Bone marrow (tissue), 2 donors: Measurements from ENCODE around the gene CTNND2.

Experiments used
- DNase-seq, 2 donors: peaks; one replicate each; lab custom pipeline; 2025; lab: John Stamatoyannopoulos, UW

CTNND2 gene

GRCh38 chr5:11177999-11178711 lies 726.1 kb downstream of the CTNND2 start:
- DNase-seq, result no peak

GRCh38 chr5:11174591-11174990 lies 729.7 kb downstream of the CTNND2 start:
- no peak for DNase-seq

GRCh38 chr5:11172484-11172883 lies 731.8 kb downstream of the CTNND2 start:
- no peak for DNase-seq

- no peak for DNase-seq
These were observed 733.0 kb downstream of the CTNND2 start for GRCh38 chr5:11171236-11171635.

- no peak for DNase-seq
These were observed 737.3 kb downstream of the CTNND2 start for GRCh38 chr5:11166923-11167322.

- DNase-seq, result no peak
These were observed 739.5 kb downstream of the CTNND2 start for GRCh38 chr5:11164531-11165294.

GRCh38 chr5:11157132-11157531 lies 747.1 kb downstream of the CTNND2 start:
- no peak for DNase-seq

- DNase-seq, result no peak
These were observed 750.4 kb downstream of the CTNND2 start for GRCh38 chr5:11153670-11154382.

GRCh38 chr5:11152368-11152767 lies 751.9 kb downstream of the CTNND2 start:
- no peak for DNase-seq

GRCh38 chr5:11150976-11151375 lies 753.3 kb downstream of the CTNND2 start:
- no peak for DNase-seq

- DNase-seq, result no peak
These were observed 755.3 kb downstream of the CTNND2 start for GRCh38 chr5:11148810-11149539.

- DNase-seq, result no peak
These were observed 758.1 kb downstream of the CTNND2 start for GRCh38 chr5:11146171-11146570.

GRCh38 chr5:11143456-11144267 lies 760.6 kb downstream of the CTNND2 start:
- no peak for DNase-seq

- DNase-seq, result no peak
These were observed 764.9 kb downstream of the CTNND2 start for GRCh38 chr5:11139217-11139865.

- DNase-seq, result no peak
These were observed 774.1 kb downstream of the CTNND2 start for GRCh38 chr5:11130131-11130530.

GRCh38 chr5:11128021-11128420 lies 776.2 kb downstream of the CTNND2 start:
- DNase-seq, result no peak

GRCh38 chr5:11126844-11127243 lies 777.4 kb downstream of the CTNND2 start:
- no peak for DNase-seq

GRCh38 chr5:11121885-11122284 lies 782.4 kb downstream of the CTNND2 start:
- DNase-seq, result no peak

- DNase-seq, result no peak
These were observed 794.1 kb downstream of the CTNND2 start for GRCh38 chr5:11110128-11110527.

- DNase-seq, result no peak
These were observed 798.5 kb downstream of the CTNND2 start for GRCh38 chr5:11105696-11106095.

GRCh38 chr5:11104651-11105112 lies 799.6 kb downstream of the CTNND2 start:
- DNase-seq, result no peak
